Gastrocnemius medialis (tissue), 4 donors: ENCODE data around the gene VASN.

Source experiments
- POLR2A ChIP-seq, 2 donors: fragments of 450-650 bp; IDR thresholded peaks; one replicate each; pipeline ENCODE4 v1.6.1; 2017; ENCODE audit warnings: antibody characterized with exemption in 2 of 2, mild to moderate bottlenecking in 2 of 2, moderate library complexity in 2 of 2
- TF ChIP-seq, protein P1 (sequence below), 5 experiments: fragments of 450-650 bp in 3 of 5; fragments of 200-600 bp in 2 of 5; sonication (generic) in 2 of 5; IDR thresholded peaks in 4 of 5; conservative IDR thresholded peaks in 1 of 5; 1 replicate in 4 of 5; 2 replicates in 1 of 5; pipeline ENCODE4 v1.5.1; 2016 to 2019; ENCODE audit warnings: antibody characterized with exemption in 5 of 5, mild to moderate bottlenecking in 3 of 5, moderate library complexity in 3 of 5

DNA sequence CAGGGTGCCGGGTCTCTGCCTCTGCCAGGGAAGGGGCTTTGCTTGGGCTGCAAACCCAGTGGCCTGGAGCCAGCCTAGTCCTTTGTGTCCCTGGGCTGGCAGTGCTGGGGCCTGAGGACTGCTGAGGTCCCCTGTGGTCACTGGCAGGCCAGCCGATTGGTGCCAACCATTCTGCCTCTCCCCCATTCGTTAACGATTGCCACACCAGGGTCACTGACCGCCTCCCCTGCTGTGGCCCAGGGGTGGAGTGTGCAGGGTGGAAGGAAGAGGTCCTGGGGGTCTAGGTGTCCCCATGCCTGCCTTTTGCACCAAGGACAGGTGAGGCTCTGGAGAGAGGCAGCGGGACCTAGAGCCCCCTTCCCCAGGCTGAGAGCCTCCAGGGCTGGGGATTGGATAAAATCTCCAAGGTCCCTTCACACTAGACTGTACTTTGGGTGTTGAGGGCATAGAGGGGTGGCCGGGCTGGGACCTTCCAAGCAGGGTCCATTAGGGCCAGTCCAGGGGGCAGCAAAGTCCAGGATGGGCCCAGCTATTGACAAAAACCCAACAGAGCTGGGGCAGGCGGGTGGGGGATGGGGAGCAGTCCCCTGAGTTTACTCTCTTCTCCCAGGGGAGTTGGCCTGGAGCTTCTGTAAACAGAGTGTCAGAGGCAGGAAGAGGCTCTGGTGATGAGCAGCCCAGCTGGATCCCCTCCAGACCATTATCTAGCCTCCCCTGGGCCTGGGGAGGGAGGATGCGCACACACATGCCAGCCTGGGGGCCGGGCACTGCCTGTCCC lies 1.1 kb downstream of the VASN start:
- TF ChIP-seq, protein P1, sequence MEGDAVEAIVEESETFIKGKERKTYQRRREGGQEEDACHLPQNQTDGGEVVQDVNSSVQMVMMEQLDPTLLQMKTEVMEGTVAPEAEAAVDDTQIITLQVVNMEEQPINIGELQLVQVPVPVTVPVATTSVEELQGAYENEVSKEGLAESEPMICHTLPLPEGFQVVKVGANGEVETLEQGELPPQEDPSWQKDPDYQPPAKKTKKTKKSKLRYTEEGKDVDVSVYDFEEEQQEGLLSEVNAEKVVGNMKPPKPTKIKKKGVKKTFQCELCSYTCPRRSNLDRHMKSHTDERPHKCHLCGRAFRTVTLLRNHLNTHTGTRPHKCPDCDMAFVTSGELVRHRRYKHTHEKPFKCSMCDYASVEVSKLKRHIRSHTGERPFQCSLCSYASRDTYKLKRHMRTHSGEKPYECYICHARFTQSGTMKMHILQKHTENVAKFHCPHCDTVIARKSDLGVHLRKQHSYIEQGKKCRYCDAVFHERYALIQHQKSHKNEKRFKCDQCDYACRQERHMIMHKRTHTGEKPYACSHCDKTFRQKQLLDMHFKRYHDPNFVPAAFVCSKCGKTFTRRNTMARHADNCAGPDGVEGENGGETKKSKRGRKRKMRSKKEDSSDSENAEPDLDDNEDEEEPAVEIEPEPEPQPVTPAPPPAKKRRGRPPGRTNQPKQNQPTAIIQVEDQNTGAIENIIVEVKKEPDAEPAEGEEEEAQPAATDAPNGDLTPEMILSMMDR (IDR thresholded peaks at IDR 0.05 in 4 of 5, conservative IDR thresholded peaks at IDR 0.05 in 1 of 5) = no peak
- TF ChIP-seq POLR2A (IDR thresholded peaks at IDR 0.05) = no peak
